Measurements from ENCODE around the gene ALDH1A3. TPM values are rescaled to one million over a fixed set of nuclear protein-coding genes. Genes with fewer than 3 reads are reported as not detected.

ALDH1A3 gene
- total RNA-seq, 1 experiment from 2014 or later = 248 TPM

GRCh38 chr15:100858294-100858693 lies 21.3 kb upstream of the ALDH1A3 start:
- ChIA-PET POLR2A (no interaction called here), RAD21 (ENCODE audit: low non-redundant PET in 1 of 2, low total read pairs in 2 of 2, uncharacterized antibody in 2 of 2, unreplicated experiment in 2 of 2) (no interaction called here), CTCF (interaction anchor here (1.6 kb wide), 1 partner anchor 15 kb away, joined by 4 read pairs; no protein-coding TSS in a partner anchor)
- Histone ChIP-seq H3K27ac (ENCODE audit: low read depth, low read length) (no peak overlapping the region), H3K79me2 (ENCODE audit: insufficient read depth, low read length) (no peaks in the 10 kb centered on the region), H3K27me3 (ENCODE audit: insufficient read depth, low read length) (no peaks in the 10 kb centered on the region), H3K4me2 (ENCODE audit: low read length) (no peak overlapping the region), H3K4me1 (ENCODE audit: control insufficient read depth in 1 of 2, insufficient read depth in 2 of 2, low read length in 2 of 2) (no peaks in the 10 kb centered on the region), H2AFZ (ENCODE audit: low read depth, low read length, poor library complexity, severe bottlenecking) (no peak overlapping the region), H4K20me1 (ENCODE audit: insufficient read depth) (no peaks in the 10 kb centered on the region), H3K9ac (ENCODE audit: low read length) (no peak overlapping the region), H3K36me3 (ENCODE audit: control insufficient read depth in 1 of 2, insufficient read depth in 2 of 2, low read length in 2 of 2) (no peaks in the 10 kb centered on the region), H3K9me3 (ENCODE audit: control insufficient read depth in 1 of 2, insufficient read depth in 1 of 2, low read depth in 1 of 2, low read length in 2 of 2) (peaks cover 0 to 6% of the 10 kb centered on the region in 2 experiments; a peak in 1 of 4 replicates), H3K9me2 (ENCODE audit: insufficient read depth) (no peaks in the 10 kb centered on the region), H3K4me3 (replicated peaks in 1 of 2; ENCODE audit: low read depth in 1 of 2, low read length in 2 of 2) (no peak overlapping the region)
- no peak for DNase-seq (ENCODE audit: low read depth, low spot score)
- TF ChIP-seq ZNF274 (IDR thresholded peaks at IDR 0.05; ENCODE audit: low read depth, low read length) (no peak), YY1 (IDR thresholded peaks at IDR 0.05; ENCODE audit: extremely low read depth, insufficient replicate concordance, low read depth, low read length) (no peak), CTCF (IDR thresholded peaks at IDR 0.05 in 2 of 3, conservative IDR thresholded peaks at IDR 0.05 in 1 of 3; ENCODE audit: borderline replicate concordance in 1 of 3, insufficient read depth in 1 of 3, low read depth in 2 of 3, low read length in 2 of 3) (no peak), RAD21 (IDR thresholded peaks at IDR 0.05; ENCODE audit: low read depth) (no peak), SIN3A (IDR thresholded peaks at IDR 0.05; ENCODE audit: low read depth) (no peak), EGR1 (IDR thresholded peaks at IDR 0.05; ENCODE audit: low read depth) (no peak), ZFX (IDR thresholded peaks at IDR 0.05) (no peak), CEBPB (IDR thresholded peaks at IDR 0.05; ENCODE audit: low read depth) (no peak), POLR2A (IDR thresholded peaks at IDR 0.05; ENCODE audit: borderline replicate concordance, extremely low read depth, insufficient read depth, insufficient read length) (no peak), SRF (IDR thresholded peaks at IDR 0.05; ENCODE audit: low read depth) (no peak), REST (IDR thresholded peaks at IDR 0.05; ENCODE audit: low read depth) (no peak), TCF7L2 (IDR thresholded peaks at IDR 0.05; ENCODE audit: borderline replicate concordance, extremely low read depth, insufficient read depth, insufficient read length) (no peak), EZH2phosphoT487 (IDR thresholded peaks at IDR 0.05; ENCODE audit: borderline replicate concordance) (no peak), ATF3 (IDR thresholded peaks at IDR 0.05) (no peak), ZBTB33 (IDR thresholded peaks at IDR 0.05; ENCODE audit: extremely low read depth, insufficient replicate concordance, low read length) (no peak), EZH2 (IDR thresholded peaks at IDR 0.05) (no peak), ELF1 (IDR thresholded peaks at IDR 0.05; ENCODE audit: borderline replicate concordance, low read depth) (no peak)
- ATAC-seq = no peak
- no TSS peak for BruUV-seq (replicated peaks)
- intact Hi-C loops (cut with micrococcal nuclease) = no loop called here

Data from HCT116 (cell line).